HG02870 (cell line): ENCODE measurements around the gene GNAQ.
"Not testable (repeated sequence)": the region's sequence is repeated elsewhere in the genome, so short reads cannot be mapped to it uniquely, and the experiment has no call there.

Experiments used
- ATAC-seq: cut with Tn5 transposase; IDR thresholded peaks from one replicate; pipeline ENCODE4 v1.9.1; 2021; ENCODE audit warnings: mild to moderate bottlenecking, moderate library complexity; ENCODE audit not compliant: unreplicated experiment

GNAQ gene

GRCh38 chr9:77882294-77882693 is 149.3 kb downstream of the GNAQ start:
- no peak for ATAC-seq

DNA sequence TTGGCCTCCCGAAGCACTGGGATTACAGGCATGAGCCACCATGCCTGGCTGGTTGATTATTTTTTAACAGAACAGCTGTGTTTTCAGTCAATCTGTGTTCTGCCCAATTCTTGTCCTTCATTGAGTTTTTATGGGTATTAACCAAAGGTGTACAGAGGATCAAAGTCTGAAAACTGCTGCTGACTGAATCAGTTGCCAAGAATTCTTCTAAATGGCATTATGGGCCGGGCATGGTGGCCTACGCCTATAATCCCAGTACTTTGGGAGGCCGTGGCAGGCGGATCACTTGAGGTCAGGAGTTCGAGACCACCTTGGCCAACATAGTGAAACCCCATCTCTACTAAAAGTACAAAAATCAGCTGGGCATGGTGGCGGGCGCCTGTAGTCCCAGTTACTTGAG is 150.0 kb downstream of the GNAQ start:
- not testable (repeated sequence) for ATAC-seq

- ATAC-seq = no peak
Observed at GRCh38 chr9:77881111-77881510, 150.5 kb downstream of the GNAQ start.

GRCh38 chr9:77879437-77879943 is 152.1 kb downstream of the GNAQ start:
- ATAC-seq = no peak

GRCh38 chr9:77878793-77879192 is 152.8 kb downstream of the GNAQ start:
- not testable (repeated sequence) for ATAC-seq

- ATAC-seq = no peak
Observed at GRCh38 chr9:77877976-77878375, 153.6 kb downstream of the GNAQ start.

DNA sequence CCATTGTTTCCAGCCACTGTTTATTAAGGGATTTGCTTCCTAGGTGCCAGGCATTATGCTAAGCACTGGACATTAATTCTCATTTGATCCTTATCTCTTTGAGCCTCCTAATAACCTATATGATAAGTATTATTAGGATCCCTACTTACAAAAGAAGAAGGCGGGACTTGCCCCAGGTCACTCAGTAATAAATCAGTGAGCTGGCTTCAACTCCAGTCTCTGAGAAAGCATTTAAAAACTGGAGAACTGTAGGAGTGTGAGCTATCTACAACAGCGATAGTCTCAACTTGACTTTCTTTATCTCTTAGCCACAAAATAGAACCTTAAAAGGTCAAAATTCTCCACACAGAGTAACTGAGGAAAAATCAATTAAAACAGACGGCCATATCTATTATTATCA is 155.0 kb downstream of the GNAQ start:
- no peak for ATAC-seq

DNA sequence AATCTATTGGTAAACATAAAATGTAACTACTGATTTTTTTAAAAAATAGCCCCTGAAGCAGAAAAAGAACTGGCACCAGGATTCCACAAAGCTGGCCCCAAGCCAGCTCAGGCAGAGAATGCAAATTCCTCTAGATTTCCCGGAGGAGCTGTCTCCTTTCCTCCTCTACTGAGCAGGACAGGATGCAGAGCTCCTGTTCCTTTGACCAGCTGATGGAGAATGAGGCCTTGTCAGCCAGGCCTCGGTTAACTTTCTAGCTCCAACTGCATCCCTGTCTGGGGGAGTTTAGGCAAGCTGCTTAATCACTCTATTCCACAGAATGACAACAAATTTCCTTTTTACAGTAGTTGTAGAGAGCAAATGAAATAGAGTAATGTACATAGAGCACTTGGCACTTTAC is 155.5 kb downstream of the GNAQ start:
- ATAC-seq = no peak

- ATAC-seq = no peak
Observed at GRCh38 chr9:77872863-77873262, 158.7 kb downstream of the GNAQ start.

- no peak for ATAC-seq
Observed at GRCh38 chr9:77872177-77872576, 159.4 kb downstream of the GNAQ start.

GRCh38 chr9:77871483-77871882 is 160.1 kb downstream of the GNAQ start:
- ATAC-seq = no peak

GRCh38 chr9:77866878-77867277 is 164.7 kb downstream of the GNAQ start:
- no peak for ATAC-seq

DNA sequence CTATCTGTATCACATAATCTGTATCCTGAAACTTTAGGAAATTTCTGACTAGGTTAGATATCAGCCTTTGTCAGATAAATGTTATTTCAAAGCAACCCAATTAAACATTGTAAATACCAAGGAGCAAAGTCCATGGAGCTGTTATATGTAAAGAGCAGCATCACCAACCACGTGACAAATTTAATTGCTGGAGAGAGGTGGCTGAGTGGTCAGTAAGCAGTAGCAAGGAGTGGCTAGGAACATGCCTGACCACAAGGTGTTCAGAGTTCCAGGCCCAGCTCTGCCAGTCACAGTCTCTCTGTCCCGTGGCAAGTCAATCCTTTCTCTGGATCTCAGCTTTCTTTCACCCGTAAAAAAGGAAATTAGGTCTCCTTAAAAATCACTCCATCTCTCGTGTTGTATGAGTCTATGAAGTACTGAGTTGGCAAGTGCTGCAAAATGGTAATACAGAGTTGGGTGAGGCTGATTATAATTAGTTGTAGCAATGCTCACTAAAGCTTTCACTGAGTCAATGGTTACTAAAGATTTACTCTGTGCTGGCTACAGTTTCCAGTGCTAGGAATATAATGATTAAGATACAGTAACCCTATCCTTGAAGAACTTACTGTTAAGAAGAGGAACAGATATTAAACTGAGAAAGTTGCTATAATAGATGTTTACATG is 166.1 kb downstream of the GNAQ start:
- ATAC-seq = no peak

DNA sequence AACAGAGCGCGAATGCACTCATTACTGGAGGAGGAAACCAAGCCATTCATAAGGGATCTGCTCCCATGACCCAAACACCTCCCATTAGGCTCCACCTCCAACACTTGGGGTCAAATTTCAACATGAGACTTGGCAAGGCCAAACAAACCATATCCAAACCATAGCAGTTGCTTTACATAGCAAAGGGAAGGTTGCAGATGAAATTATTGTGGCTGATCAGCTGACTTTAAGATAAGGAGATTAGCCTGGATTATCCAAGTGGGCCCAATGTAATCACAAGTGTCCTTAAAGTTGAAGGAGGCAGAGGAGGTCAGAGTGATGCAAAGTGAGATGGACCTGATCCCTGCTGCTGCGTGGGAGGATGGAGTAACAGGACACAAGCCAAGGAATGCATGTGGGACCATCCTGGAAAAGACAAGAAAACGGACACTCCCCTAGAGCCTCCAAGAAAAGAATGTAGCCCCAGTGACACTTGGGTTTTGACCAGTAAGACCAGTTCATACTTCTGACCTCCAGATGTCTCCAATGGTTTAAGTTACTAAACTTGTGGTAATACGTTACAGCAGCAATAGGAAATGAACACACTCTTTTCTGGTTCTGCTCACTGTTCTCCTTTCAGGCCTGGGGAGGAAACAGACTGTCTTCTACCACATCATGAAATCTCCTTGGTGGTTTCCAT is 167.3 kb downstream of the GNAQ start:
- no peak for ATAC-seq

- ATAC-seq = not testable (repeated sequence)
Observed at GRCh38 chr9:77863638-77864037, 168.0 kb downstream of the GNAQ start.

GRCh38 chr9:77860953-77861352 is 170.7 kb downstream of the GNAQ start:
- not testable (repeated sequence) for ATAC-seq

- no peak for ATAC-seq
Observed at GRCh38 chr9:77857513-77858259, 173.9 kb downstream of the GNAQ start.

GRCh38 chr9:77856615-77857014 is 175.0 kb downstream of the GNAQ start:
- ATAC-seq = no peak

DNA sequence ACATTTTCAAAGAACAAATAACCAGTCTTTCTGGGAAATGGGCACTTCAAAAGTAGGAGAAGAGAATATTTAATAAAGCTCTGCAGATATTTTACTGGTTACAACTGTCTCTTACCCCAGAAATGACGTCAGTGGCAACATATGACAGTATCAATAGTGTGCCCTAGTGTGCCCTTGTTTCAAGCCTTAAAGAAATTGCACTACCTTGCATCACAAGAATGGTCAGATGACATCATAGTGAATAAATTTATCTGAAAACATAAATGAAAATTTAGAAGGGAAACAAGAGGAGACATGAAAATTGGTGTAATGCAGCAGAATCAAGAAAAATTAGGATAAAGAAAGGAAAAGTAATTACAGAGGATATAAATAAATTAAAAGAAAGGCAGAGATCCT is 176.7 kb downstream of the GNAQ start:
- ATAC-seq = no peak

- no peak for ATAC-seq
Observed at GRCh38 chr9:77854258-77854915, 177.2 kb downstream of the GNAQ start.

DNA sequence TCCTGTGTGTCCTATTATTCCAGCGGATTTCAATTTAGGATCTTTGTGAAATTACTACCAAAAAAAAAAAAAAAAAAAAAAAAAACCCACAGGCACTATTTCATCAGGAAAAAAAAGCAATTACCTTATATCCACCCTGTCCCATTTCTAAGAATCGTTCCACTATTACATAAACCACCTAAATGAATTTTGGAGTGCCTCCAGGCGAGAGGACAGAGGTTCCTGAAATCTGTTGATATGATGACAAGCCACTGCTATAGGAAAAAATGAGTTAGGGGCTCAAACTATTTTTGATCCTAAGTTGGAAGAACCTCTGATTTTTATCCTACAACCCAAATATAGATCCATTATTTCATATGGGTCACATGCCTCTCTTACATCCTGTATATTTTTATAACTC is 177.9 kb downstream of the GNAQ start:
- no peak for ATAC-seq
